ENCODE measurements around the gene FBN1.

DNA sequence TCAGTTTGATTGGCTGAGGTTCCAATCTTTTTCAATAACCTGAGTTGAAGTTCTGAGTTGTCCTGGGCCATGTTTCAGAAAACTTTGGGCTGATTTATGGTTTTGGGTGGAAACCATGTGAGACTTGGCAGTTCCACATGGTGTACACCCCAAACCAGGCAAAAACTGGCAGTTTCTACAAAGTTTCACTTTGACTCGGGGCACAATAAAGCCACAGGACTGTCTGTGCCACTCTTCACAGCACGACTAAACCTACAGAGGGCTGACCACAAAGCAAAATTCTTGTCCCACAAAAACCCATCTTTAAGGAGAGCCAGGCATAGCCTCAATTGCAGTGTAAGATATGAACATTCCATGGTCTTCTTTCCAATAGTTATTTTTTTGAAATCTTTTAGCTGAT, 159.3 kb downstream of the FBN1 start:
- TF ChIP-seq CTCF (IDR thresholded peaks at IDR 0.05): no peak
- no peak for TF ChIP-seq POLR2A (IDR thresholded peaks at IDR 0.05)

Measured in esophagus squamous epithelium (tissue), 4 donors.